ENCODE measurements around the gene TMEM147.

GRCh38 chr19:35533201-35533821 is 12.1 kb upstream of the TMEM147 start, which contains the start of gene GAPDHS:
- TF ChIP-seq POLR2A (IDR thresholded peaks at IDR 0.05), result no peak
- TF ChIP-seq, protein P1, sequence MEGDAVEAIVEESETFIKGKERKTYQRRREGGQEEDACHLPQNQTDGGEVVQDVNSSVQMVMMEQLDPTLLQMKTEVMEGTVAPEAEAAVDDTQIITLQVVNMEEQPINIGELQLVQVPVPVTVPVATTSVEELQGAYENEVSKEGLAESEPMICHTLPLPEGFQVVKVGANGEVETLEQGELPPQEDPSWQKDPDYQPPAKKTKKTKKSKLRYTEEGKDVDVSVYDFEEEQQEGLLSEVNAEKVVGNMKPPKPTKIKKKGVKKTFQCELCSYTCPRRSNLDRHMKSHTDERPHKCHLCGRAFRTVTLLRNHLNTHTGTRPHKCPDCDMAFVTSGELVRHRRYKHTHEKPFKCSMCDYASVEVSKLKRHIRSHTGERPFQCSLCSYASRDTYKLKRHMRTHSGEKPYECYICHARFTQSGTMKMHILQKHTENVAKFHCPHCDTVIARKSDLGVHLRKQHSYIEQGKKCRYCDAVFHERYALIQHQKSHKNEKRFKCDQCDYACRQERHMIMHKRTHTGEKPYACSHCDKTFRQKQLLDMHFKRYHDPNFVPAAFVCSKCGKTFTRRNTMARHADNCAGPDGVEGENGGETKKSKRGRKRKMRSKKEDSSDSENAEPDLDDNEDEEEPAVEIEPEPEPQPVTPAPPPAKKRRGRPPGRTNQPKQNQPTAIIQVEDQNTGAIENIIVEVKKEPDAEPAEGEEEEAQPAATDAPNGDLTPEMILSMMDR (IDR thresholded peaks at IDR 0.05), result no peak
